SJCRH30 (cell line): ENCODE measurements around the gene REPIN1. TPM values are rescaled to one million over a fixed set of nuclear protein-coding genes. Genes with fewer than 3 reads are reported as not detected.
A peak's percentile ranks its signal among the peaks of the same experiment; 100 is the strongest.

Experiments
- DNase-seq, 2 experiments: peaks; one replicate each; pipeline ENCODE4 v3.0.0-alpha.2; 2015 to 2020
- H3K27ac ChIP-seq: fragments of 250-450 bp; sonication (Bioruptor Pico); 2 replicates; pipeline ENCODE4 v1.5.1; 2020; ENCODE audit warnings: mild to moderate bottlenecking, moderate library complexity
- H3K27me3 ChIP-seq: fragments of 250-450 bp; sonication (Bioruptor Pico); 2 replicates; pipeline ENCODE4 v1.5.1; 2020; ENCODE audit warnings: mild to moderate bottlenecking, moderate library complexity
- H3K36me3 ChIP-seq: fragments of 250-450 bp; sonication (Bioruptor Pico); 2 replicates; pipeline ENCODE4 v1.5.1; 2020; ENCODE audit warnings: mild to moderate bottlenecking, moderate library complexity
- H3K4me1 ChIP-seq: fragments of 250-450 bp; sonication (Bioruptor Pico); 2 replicates; pipeline ENCODE4 v1.5.1; 2020; ENCODE audit warnings: mild to moderate bottlenecking, moderate library complexity
- H3K4me3 ChIP-seq: fragments of 250-450 bp; sonication (Bioruptor Pico); 2 replicates; pipeline ENCODE4 v1.5.1; 2020; ENCODE audit warnings: mild to moderate bottlenecking, moderate library complexity
- H3K9me3 ChIP-seq: fragments of 250-450 bp; sonication (Bioruptor Pico); replicated peaks from 2 replicates; pipeline ENCODE4 v1.5.1; 2020; ENCODE audit warnings: mild to moderate bottlenecking, moderate library complexity
- total RNA-seq: library from RNA; depleted of rRNA; stranded (reverse); fragments of >200 nt; shearing (Covaris generic); gene quantifications from 2 replicates; pipeline ENCODE4 v1.2.3, GENCODE V29; 2014

Gene REPIN1
- total RNA-seq, 1 experiment from 2014 or later = 183 TPM

- Histone ChIP-seq H3K27ac (no peak overlapping the region), H3K9me3 (no peaks in the 10 kb centered on the region), H3K27me3 (no peaks in the 10 kb centered on the region), H3K4me1 (peaks cover 62% of the 10 kb centered on the region), H3K4me3 (no peak overlapping the region), H3K36me3 (no peaks in the 10 kb centered on the region)
- peak; percentile 33 to 55 for DNase-seq
Observed at GRCh38 chr7:150361807-150362621, 6.6 kb upstream of the REPIN1 start.

GRCh38 chr7:150363370-150363769 lies 5.3 kb upstream of the REPIN1 start:
- peaks cover 55% of the 10 kb centered on the region for H3K4me1 ChIP-seq
- DNase-seq = no peak
- no peaks in the 10 kb centered on the region for H3K36me3 ChIP-seq
- no peaks in the 10 kb centered on the region for H3K27me3 ChIP-seq
- peak overlapping the region; percentile 3; the same call in 1 of the 2 replicates for H3K27ac ChIP-seq
- no peaks in the 10 kb centered on the region for H3K9me3 ChIP-seq
- H3K4me3 ChIP-seq = no peak overlapping the region

GRCh38 chr7:150363872-150364271 lies 4.8 kb upstream of the REPIN1 start:
- 0 out of 2 replicates have a peak overlapping the region, but pooled peaks have one; percentile 3 for H3K27ac ChIP-seq

GRCh38 chr7:150365194-150365593 lies 3.4 kb upstream of the REPIN1 start:
- Histone ChIP-seq H3K4me3 (no peak overlapping the region), H3K9me3 (no peaks in the 10 kb centered on the region), H3K27ac (no peak overlapping the region), H3K27me3 (no peaks in the 10 kb centered on the region), H3K4me1 (peaks cover 46% of the 10 kb centered on the region), H3K36me3 (no peaks in the 10 kb centered on the region; the same call in none of the 2 replicates)
- DNase-seq = no peak

More at GRCh38 chr7:150363872-150364271, 4.8 kb upstream of the REPIN1 start:
- Histone ChIP-seq H3K4me3 (no peak overlapping the region), H3K36me3 (no peaks in the 10 kb centered on the region), H3K4me1 (peaks cover 50% of the 10 kb centered on the region), H3K9me3 (no peaks in the 10 kb centered on the region), H3K27me3 (no peaks in the 10 kb centered on the region)
- no peak for DNase-seq

- Histone ChIP-seq H3K4me3 (no peak overlapping the region), H3K27me3 (no peaks in the 10 kb centered on the region), H3K36me3 (peaks cover 6% of the 10 kb centered on the region), H3K9me3 (no peaks in the 10 kb centered on the region), H3K27ac (no peak overlapping the region), H3K4me1 (peaks cover 39% of the 10 kb centered on the region)
- no peak for DNase-seq
Observed at GRCh38 chr7:150365673-150366398, 2.8 kb upstream of the REPIN1 start.

- no peak for DNase-seq
- Histone ChIP-seq H3K9me3 (no peaks in the 10 kb centered on the region), H3K36me3 (peaks cover 19% of the 10 kb centered on the region), H3K4me3 (peak overlapping the region; percentile 89), H3K27me3 (no peaks in the 10 kb centered on the region), H3K27ac (peak overlapping the region; percentile 100), H3K4me1 (peaks cover 23% of the 10 kb centered on the region)
Observed at GRCh38 chr7:150367677-150368095, 936 bp upstream of the REPIN1 start.

GRCh38 chr7:150368884-150369747 lies 494 bp downstream of the REPIN1 start:
- H3K27ac ChIP-seq = peak overlapping the region; percentile 100
- H3K27me3 ChIP-seq = no peaks in the 10 kb centered on the region
- peaks cover 9% of the 10 kb centered on the region for H3K4me1 ChIP-seq
- H3K4me3 ChIP-seq = peak overlapping the region; percentile 89
- peaks cover 32% of the 10 kb centered on the region for H3K36me3 ChIP-seq
- no peaks in the 10 kb centered on the region for H3K9me3 ChIP-seq
- DNase-seq = peak; percentile 93 to 95

GRCh38 chr7:150369748-150370501 lies 1.3 kb downstream of the REPIN1 start:
- H3K36me3 ChIP-seq = peaks cover 40% of the 10 kb centered on the region
- H3K4me1 ChIP-seq = peaks cover 6% of the 10 kb centered on the region
- peak overlapping the region; percentile 89 for H3K4me3 ChIP-seq
- no peaks in the 10 kb centered on the region for H3K27me3 ChIP-seq
- H3K27ac ChIP-seq = peak overlapping the region; percentile 100
- DNase-seq = no peak
- no peaks in the 10 kb centered on the region for H3K9me3 ChIP-seq

GRCh38 chr7:150370612-150371071 lies 2.0 kb downstream of the REPIN1 start:
- H3K27me3 ChIP-seq = no peaks in the 10 kb centered on the region
- H3K27ac ChIP-seq = no peak overlapping the region; the same call in 1 of the 2 replicates
- H3K9me3 ChIP-seq = no peaks in the 10 kb centered on the region
- peaks cover 6% of the 10 kb centered on the region for H3K4me1 ChIP-seq
- DNase-seq = no peak
- H3K36me3 ChIP-seq = peaks cover 42% of the 10 kb centered on the region
- no peak overlapping the region for H3K4me3 ChIP-seq

GRCh38 chr7:150371131-150371995 lies 2.7 kb downstream of the REPIN1 start:
- Histone ChIP-seq H3K27ac (no peak overlapping the region), H3K27me3 (no peaks in the 10 kb centered on the region)

GRCh38 chr7:150371996-150372270 lies 3.3 kb downstream of the REPIN1 start:
- no peak overlapping the region for H3K4me3 ChIP-seq
- H3K4me1 ChIP-seq = peaks cover 18% of the 10 kb centered on the region
- no peak for DNase-seq
- peaks cover 42% of the 10 kb centered on the region for H3K36me3 ChIP-seq
- H3K9me3 ChIP-seq = no peaks in the 10 kb centered on the region
- no peak overlapping the region for H3K27ac ChIP-seq
- no peaks in the 10 kb centered on the region for H3K27me3 ChIP-seq

More at GRCh38 chr7:150371131-150371995, 2.7 kb downstream of the REPIN1 start:
- peaks cover 12% of the 10 kb centered on the region for H3K4me1 ChIP-seq
- peaks cover 42% of the 10 kb centered on the region for H3K36me3 ChIP-seq
- H3K9me3 ChIP-seq = no peaks in the 10 kb centered on the region
- DNase-seq = no peak
- H3K4me3 ChIP-seq = no peak overlapping the region

- DNase-seq = no peak
- no peak overlapping the region for H3K4me3 ChIP-seq
- H3K4me1 ChIP-seq = peaks cover 20% of the 10 kb centered on the region
- no peaks in the 10 kb centered on the region for H3K27me3 ChIP-seq
- peaks cover 42% of the 10 kb centered on the region for H3K36me3 ChIP-seq
- H3K9me3 ChIP-seq = no peaks in the 10 kb centered on the region
- H3K27ac ChIP-seq = no peak overlapping the region
Observed at GRCh38 chr7:150372271-150373048, 3.8 kb downstream of the REPIN1 start.
